Activated CD4-positive, alpha-beta T cell treated with anti-CD3 and anti-CD28 coated beads for 4 hours (primary cell): Measurements from ENCODE around the gene CHST14.

Source experiments
- DNase-seq, 2 donors: peaks; one replicate each; pipeline ENCODE4 v3.0.0-alpha.2; 2020

The CHST14 gene

DNA sequence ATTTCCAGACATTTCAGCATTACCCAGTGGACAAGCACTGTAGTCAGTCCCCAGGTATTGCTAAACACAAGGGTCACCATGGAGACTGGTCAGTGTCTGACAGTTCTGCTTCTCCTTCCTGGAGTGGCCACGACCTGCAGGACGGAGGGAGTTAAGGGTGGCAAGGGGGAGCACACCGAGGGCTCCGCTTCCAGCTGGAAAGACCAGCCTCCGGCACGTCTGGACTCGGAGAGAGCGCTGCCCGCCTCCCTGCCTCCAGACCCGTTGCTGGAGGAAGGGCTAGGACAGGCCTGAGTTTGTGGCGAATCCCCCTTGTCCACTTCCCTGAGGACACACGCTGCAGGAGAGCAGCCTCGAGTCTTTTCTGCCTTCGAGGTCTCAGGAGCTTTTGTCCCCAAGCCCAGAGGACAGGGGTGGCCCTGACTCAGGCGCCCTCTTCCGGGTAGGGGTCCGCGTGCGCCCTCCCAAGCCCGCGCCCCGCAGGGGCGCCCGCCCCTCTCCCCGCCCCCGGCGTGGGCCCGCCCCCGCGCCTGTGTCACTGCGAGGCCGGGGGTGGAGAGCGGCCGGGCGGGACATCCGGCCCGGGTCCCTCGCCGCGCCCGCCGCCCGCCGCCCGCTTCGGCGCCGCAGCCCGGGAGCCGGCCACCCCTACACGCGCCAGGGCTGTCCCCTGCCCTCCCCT, at the start of gene CHST14:
Gene CHST14 (plus strand): TSS at position 562 of the 682 bp plus-strand sequence. CDS start 230 bp downstream, outside the sequence.
- DNase-seq: peak; percentile 57 to 68

- peak; percentile 72 to 83 for DNase-seq
These were observed 49.3 kb upstream of the CHST14 start for GRCh38 chr15:40421246-40422157.

DNA sequence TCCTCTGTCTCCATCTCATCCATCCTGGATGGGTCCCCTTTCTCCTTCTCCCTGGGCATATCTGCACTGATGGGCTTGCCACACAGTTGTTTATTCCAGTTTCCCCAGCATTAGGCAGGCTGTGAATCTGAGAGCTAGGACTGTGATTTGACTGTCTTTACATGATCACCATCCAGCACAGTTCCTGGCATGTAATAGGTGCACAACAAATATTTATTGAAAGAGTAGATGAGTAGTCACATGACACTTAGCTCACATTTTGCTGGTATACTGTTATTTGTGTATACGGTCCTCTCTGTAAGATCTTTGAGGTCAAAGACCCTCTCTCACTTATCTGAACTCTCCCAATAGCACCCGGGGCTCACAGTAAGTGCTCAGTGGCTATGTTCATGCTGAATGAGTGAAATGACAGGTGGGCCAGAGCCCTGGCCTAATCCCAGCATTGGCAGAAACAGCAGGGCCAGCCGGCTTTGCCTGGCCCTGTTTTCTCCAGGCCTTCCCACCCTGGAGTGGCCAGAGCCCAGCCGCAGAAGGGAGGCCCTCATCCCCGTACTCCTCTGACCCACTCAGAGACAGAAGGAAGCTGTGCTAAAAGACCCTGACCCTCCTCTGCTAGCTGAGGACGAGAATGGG, 46.2 kb upstream of the CHST14 start:
- DNase-seq: no peak

DNA sequence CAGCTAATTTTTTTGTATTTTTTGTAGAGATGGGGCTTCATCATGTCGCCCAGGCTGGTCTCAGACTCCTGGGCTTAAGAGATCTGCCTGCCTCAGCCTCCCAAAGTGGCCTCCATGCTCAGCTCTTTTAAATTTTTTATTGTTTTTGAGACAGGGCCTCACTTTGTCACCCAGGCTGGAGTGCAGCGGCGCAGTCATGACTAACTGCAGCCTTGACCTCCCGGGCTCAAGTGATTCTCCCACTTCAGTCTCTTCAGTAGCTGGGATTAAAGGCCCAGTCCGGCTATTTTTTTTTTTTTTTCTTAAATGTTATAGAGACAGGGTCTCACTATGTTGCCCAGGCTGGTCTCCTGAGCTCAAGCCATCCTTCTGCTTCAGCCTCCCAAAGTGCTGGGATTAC, 45.1 kb upstream of the CHST14 start:
- DNase-seq: no peak

DNA sequence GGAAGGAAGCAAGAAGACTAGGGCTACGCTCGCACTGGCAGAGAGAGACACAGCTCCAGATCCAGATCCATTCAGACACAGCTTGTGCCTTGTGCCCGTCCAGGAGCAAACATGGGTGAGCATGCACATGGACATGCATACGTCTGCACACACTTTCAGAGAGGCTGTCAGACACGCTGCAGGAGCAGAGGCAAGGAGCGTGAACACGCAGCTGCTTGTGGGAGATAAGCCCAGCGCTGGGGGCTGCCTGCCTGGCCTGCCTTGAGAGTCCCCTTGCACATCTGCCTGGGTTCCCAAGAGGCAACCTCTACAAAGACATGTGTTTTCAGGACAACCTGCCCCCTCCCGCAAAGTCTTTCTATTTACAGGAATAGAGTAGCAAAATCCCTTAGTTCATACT, 43.6 kb upstream of the CHST14 start:
- no peak for DNase-seq

DNA sequence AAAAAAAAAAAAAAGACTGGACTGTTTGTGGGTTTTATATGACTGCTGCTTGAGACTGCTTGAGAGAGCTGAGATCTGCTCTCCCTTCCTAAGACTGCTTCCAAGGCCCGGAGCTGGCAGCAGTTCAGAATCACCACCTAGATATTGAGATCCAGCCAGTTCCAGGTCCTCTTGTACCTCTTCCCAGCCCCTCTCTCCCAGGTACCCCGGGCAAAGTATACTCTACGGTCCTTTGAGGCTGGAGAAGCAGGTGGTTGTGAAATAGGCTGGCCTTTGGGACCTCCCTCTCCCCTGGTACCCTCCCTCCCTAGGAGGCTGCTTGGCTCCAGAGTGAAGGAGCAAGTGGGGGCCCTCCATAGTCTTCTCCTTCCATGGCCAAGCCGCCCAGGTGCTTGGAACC, 42.6 kb upstream of the CHST14 start:
- DNase-seq: no peak

- DNase-seq: no peak
These were observed 41.6 kb upstream of the CHST14 start for GRCh38 chr15:40429068-40429710.

DNA sequence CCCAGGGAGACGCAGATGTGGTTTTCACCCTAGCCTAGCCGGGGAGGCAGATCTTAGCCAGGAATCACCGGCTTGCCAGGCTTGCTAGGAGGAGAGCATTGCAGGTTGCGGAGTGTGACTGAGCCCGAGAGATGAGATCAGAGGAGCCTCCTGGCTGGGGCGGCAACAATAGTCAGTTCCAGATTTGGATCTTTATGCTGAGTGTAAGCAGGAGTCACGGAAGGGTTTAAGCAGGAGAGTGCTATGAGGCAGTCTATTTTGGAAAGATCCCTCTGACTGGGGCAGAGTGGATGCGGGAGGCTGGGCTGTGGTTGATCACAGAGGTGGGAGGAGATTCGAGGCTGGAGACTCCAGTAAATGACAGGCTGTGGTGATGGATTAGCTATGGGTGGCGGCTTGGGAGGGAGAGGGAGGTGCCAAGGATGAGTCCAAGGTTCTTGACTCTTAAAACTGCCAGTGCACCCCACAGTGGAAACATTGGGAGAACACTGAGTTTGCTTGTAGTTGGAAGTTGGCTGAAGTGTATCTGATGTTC, 40.4 kb upstream of the CHST14 start:
- no peak for DNase-seq

GRCh38 chr15:40435023-40435709, 35.6 kb upstream of the CHST14 start:
- no peak for DNase-seq

GRCh38 chr15:40435710-40436089, 35.1 kb upstream of the CHST14 start:
- no peak for DNase-seq

DNA sequence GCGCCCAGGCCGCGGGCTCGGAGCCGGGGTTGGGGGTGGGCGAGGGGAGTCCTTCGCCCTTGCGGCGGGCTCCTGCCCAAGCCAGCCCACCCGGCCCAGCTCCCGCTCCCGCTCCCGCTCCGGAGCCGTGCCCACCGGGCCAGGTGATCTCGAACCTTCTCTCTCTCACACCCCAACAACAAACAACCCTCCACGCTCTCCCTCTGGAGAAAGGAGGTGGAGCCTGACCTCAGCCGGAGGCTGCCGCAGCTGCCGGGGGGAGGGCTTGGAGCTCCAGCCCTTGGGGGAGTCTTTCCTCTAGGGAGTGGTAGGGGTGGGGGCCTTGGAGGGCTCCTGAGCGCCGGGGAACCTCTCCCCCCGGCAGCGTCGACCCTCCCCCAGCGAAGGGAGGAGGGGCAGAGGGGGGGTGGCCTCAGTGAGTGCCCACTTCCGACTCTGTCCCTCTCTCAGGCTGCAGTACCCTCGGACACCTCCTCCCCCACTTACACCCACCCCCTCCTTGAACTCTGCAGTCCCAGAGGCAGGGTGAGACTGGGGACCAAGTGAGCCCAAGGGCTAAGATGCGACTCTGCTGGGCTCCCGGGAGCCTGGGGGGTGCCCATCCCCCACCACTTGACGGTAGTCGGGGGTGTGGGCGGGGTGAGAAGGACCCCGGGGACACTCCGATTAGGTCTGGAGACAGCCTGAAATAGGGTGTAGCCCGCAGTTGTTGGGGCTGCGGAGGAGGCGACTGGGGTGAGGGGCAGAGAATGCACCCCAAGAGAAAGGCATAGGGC, 34.5 kb upstream of the CHST14 start:
- DNase-seq: no peak

GRCh38 chr15:40436892-40437751, 33.7 kb upstream of the CHST14 start:
- no peak for DNase-seq

DNA sequence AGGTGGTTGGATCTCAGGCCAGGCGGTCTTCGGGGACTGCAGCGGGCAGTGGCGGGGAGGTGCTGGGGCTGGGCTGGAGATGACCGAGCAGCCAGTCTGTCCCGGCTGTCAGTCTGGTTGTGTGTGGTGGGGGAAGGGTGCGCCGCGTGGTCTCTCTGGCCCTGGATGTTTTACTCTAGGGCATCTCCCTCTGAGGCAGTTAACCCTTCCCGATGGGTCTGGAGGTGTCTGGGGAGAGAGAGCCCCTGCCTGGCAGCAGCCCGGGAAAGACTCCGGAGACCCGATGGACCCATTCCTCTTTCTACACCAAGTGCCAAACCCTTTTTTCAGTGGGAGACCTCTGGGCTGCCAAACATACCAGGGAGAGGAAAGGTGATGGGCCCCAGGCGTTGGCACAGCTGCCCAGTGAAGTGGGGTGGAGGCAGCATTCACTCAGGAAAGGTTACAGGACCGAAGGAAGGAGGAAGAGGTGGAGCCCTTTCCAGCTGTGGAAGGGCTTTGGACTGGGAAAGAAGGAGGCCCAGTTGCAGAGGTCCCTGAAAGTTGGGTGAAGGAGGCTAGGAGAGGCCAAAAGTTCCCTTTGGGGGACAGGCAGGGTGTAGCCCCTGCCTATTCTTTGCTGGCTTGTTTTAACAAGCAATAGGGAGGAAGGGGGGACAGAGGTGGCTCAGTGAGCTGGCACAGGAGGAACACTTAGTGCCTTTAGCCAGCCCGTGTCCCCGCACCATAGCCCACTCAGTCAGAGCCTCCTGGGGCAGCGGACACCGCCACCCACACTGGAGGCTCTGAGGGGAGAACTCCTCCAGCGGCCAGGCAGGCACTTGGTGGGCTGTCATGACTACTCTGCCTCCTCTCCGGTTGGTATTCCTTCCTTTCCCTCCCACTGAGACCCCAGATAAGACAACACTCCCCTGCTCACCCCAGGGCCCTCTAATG, 32.8 kb upstream of the CHST14 start:
- DNase-seq: no peak

DNA sequence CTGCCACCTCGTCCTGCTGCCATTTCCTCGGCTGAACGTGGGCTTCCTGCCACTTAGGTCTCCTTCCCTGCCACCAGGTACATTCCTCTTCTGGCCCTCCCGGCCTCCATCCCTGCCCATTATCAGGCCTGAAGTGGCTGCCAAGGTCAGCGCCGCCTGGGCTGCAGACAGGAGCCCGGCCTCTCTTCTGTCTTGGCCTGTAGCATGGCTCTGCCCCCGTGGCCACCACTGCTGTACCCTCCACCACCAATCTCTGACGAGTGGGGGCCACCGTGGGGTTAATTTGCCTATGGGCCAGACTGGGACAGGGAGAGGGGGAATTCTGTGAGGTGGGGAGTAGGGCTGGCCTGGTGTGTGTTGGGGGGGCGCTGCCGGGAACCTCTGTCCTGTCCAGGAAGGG, 32.1 kb upstream of the CHST14 start:
- no peak for DNase-seq

DNA sequence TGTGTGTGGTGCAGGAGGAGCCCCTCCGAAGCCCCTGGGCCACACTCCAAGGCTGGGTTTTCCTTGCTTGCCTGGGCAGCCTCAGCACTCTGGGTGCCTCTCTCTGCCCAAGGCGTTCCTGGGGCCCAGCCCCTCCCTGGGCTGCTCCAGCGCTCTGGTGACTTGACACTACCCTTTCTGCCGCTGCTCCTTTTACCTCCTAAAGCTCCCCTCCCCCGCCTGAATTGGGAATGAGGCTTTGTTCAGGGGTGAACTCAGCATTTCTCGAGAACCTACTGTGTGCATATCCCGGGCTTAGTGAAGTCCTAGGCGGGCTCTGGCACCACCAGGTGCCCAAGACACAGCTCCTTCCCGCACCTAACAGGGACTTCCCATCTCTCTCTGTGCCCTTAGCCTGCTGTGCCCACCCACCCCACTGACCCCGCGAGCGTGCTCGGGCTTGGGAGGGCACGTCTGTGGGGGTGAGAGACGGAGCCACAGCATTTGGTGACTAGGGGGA, 31.3 kb upstream of the CHST14 start:
- DNase-seq: no peak

- DNase-seq: peak; percentile 39 to 41
These were observed 30.6 kb upstream of the CHST14 start for GRCh38 chr15:40439960-40440742.

- peak; percentile 94 to 95 for DNase-seq
These were observed 29.8 kb upstream of the CHST14 start, which contains the start of gene BAHD1 for GRCh38 chr15:40440743-40441564. TSS of gene BAHD1 (plus strand) at chr15:40440953. CDS start at chr15:40458465, 17,512 bp downstream.
